ENCODE data around the gene NSUN6. TPM values are rescaled to one million over a fixed set of nuclear protein-coding genes. Genes with fewer than 3 reads are reported as not detected.

The NSUN6 gene
- total RNA-seq, 1 donor from 2014 or later: 10.9 TPM

GRCh38 chr10:18556522-18557147 is 94.8 kb downstream of the NSUN6 start:
- no peaks in the 10 kb centered on the region for H3K9me3 ChIP-seq
- no peak overlapping the region for H3K4me3 ChIP-seq
- TF ChIP-seq CTCF (IDR thresholded peaks at IDR 0.05): no peak
- H3K27ac ChIP-seq: no peak overlapping the region
- DNase-seq (no peak), ATAC-seq (no peak)
- no peaks in the 10 kb centered on the region for H3K4me1 ChIP-seq
- intact Hi-C loops (cut with DNase I): no loop called here
- H3K36me3 ChIP-seq: no peaks in the 10 kb centered on the region
- no peaks in the 10 kb centered on the region for H3K27me3 ChIP-seq

DNA sequence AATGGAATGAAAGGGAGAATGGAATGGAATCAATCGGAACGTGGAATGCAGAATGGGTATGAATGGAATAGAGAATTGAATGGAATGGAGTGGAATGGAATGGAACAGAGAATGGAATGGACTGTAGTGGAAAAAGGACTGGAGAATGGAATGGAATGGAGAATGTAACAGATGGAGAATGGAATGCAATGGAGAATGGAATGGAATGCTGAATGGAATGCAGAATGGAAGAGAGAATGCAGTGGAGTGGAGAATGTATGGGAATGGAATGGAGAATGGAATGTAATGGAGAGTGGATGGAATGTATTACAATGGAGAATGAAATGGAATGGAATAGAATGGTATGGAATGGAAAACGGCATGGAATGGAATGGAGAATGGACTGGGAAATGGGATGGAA is 96.9 kb downstream of the NSUN6 start:
- DNase-seq (no peak), ATAC-seq (no peak)
- no peaks in the 10 kb centered on the region for H3K4me1 ChIP-seq
- TF ChIP-seq CTCF (IDR thresholded peaks at IDR 0.05): no peak
- intact Hi-C loops (cut with DNase I): no loop called here
- H3K27ac ChIP-seq: no peak overlapping the region
- no peaks in the 10 kb centered on the region for H3K27me3 ChIP-seq
- H3K9me3 ChIP-seq: no peaks in the 10 kb centered on the region
- H3K36me3 ChIP-seq: no peaks in the 10 kb centered on the region
- no peak overlapping the region for H3K4me3 ChIP-seq

DNA sequence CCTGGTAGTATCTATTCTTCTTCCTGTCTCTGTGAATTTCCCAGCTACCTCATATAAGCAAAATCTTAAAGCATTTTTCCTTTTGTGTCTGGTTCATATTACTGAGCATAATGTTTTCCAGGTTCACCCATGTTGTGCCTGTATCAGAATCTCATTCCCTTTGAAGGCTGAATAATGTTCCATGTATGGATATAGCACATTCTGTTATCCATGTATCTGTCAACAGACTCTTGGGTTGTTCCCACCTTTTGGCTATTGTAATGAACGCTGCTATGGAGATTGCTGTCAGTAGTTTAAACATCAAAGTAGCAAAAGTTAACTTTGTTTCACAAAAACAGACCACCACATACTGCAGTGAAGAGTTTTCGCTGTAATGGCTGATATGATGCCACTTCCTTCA is 99.9 kb downstream of the NSUN6 start:
- Histone ChIP-seq H3K36me3 (no peaks in the 10 kb centered on the region), H3K27ac (no peak overlapping the region), H3K9me3 (no peaks in the 10 kb centered on the region), H3K27me3 (no peaks in the 10 kb centered on the region), H3K4me1 (no peaks in the 10 kb centered on the region), H3K4me3 (no peak overlapping the region)
- no peak for TF ChIP-seq CTCF (IDR thresholded peaks at IDR 0.05)
- ATAC-seq (no peak), DNase-seq (no peak)
- intact Hi-C loops (cut with DNase I): no loop called here

- no peaks in the 10 kb centered on the region for H3K4me1 ChIP-seq
- no peak overlapping the region for H3K4me3 ChIP-seq
- no peak for TF ChIP-seq CTCF (IDR thresholded peaks at IDR 0.05)
- no peak overlapping the region for H3K27ac ChIP-seq
- ATAC-seq: no peak
- DNase-seq: no peak
- peaks cover 12% of the 10 kb centered on the region for H3K36me3 ChIP-seq
- no peaks in the 10 kb centered on the region for H3K27me3 ChIP-seq
- intact Hi-C loops (cut with DNase I): no loop called here
- H3K9me3 ChIP-seq: no peaks in the 10 kb centered on the region
These were observed 102.3 kb downstream of the NSUN6 start for GRCh38 chr10:18549105-18549504.

DNA sequence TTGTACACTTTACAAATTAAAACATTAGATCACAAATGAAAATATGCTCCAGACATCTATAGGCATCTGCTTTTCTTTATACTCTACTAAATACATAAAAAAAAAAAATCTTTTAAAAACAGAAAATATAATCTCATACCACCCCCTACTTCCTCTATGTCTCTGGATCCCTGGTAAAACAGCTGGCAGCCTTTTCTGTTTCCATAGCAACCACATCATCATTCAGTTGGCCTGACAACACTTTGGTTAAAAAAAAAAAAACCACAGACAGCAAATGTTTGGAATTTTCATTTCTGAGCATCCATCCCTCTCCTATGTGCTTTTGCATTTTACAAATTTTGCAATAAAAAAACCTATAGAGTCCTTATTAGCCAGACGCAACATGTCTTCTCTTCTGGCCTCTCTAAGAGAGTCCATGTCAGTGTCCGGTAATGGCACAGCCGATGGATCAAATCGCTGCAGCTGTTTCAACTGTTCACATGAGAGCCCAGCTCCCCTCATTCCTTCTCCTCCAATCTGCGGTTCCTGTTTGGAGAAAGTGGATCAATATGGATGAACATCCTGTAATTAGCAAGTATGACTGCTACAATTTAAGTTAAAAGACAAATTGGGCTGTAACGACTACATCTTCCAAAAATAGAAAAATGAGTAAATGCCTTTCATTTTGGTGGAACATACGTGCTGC is 105.6 kb downstream of the NSUN6 start:
- no peak for TF ChIP-seq CTCF (IDR thresholded peaks at IDR 0.05)
- Histone ChIP-seq H3K9me3 (no peaks in the 10 kb centered on the region), H3K36me3 (peaks cover 26% of the 10 kb centered on the region), H3K4me3 (no peak overlapping the region), H3K27ac (no peak overlapping the region), H3K27me3 (no peaks in the 10 kb centered on the region), H3K4me1 (no peaks in the 10 kb centered on the region)
- intact Hi-C loops (cut with DNase I): no loop called here
- DNase-seq (no peak), ATAC-seq (no peak)
